DOHH2 (cell line): ENCODE measurements around the gene ANGPT4.

Experiments used
- CTCF ChIP-seq: fragments of 200-600 bp; sonication (generic); IDR thresholded peaks from one replicate; pipeline ENCODE4 v1.5.1; 2014; ENCODE audit warnings: antibody characterized with exemption, mild to moderate bottlenecking, low read depth, low read length; ENCODE audit not compliant: poor library complexity, severe bottlenecking
- EZH2phosphoT487 ChIP-seq: fragments of 200-600 bp; sonication (generic); IDR thresholded peaks from 2 replicates; pipeline ENCODE4 v1.6.1; 2017; ENCODE audit warnings: borderline replicate concordance, mild to moderate bottlenecking, antibody characterized with exemption, low read length, moderate library complexity, mixed read lengths

- no peak for TF ChIP-seq CTCF
- TF ChIP-seq EZH2phosphoT487 = no peak
Measured at GRCh38 chr20:945841-946240, 29.7 kb upstream of the ANGPT4 start.
